ENCODE results near the gene SKI.

Gene SKI

GRCh38 chr1:2298685-2299084, 70.6 kb downstream of the SKI start:
- DNase-seq: no peak

DNA sequence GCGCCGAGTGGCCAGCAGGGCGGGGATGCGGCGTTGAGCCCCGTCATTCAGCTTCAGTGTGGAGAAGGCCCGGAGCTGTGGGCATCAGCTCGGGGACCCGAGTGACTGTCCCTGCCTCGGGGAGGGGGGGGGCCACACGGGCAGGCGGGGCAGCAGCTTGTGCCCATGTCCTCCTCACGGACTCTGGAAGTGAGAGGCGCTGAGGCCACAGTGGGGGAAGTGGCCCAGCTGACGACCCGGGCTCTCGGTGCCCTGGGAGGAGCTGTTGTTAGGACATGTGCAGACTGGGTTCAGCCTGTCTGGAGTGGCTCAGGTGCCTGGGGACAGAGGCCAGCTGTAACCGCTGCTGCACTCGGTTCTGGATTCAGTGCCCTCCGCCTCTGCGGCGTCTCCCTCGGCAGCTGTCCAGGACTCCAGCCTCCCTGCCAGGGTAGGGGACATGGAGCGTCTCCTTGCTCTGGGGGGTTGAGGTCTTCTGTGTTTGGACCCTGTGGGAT, 71.1 kb downstream of the SKI start:
- DNase-seq: no peak

GRCh38 chr1:2300004-2300771, 72.1 kb downstream of the SKI start:
- DNase-seq: peak; percentile 65 to 69

DNA sequence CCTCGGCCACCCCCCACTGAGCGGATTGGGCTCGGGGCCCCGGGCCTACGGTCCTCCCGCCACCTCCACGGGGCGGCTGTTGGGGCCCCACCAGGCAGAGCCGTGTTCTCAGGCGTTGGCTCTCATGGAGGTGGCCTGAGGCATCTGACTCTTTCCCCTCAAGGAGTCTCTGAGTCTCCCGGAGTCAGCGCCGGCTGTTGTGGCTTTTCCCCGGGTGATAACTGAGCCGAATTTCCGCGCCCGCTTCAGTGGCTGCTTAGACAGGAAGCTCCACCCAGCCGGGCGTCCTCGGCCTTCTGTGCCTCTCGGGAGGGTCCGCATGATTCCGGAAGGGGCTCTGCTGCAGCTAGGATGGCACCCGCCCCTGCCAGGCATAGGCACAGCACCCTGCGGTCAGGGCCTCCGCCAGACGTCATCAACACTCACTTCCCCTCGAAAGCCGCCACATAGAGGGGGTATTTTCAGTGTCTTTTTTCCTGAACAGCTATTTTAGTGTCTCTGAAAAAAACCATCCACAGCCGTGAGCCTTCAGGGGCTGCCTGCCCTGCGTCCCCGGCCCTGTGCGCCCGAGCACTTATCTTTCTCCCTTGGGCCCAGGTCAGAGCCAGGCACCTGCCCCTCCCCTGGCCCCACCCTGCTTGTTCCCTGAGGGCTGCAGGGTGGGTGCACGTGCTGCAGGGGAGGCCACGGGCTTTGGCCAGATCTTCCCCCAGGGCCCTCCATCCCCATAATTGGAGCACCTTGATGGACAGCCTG, 72.9 kb downstream of the SKI start:
- DNase-seq: peak; percentile 63 to 75

GRCh38 chr1:2301607-2302291, 73.6 kb downstream of the SKI start:
- no peak for DNase-seq

DNA sequence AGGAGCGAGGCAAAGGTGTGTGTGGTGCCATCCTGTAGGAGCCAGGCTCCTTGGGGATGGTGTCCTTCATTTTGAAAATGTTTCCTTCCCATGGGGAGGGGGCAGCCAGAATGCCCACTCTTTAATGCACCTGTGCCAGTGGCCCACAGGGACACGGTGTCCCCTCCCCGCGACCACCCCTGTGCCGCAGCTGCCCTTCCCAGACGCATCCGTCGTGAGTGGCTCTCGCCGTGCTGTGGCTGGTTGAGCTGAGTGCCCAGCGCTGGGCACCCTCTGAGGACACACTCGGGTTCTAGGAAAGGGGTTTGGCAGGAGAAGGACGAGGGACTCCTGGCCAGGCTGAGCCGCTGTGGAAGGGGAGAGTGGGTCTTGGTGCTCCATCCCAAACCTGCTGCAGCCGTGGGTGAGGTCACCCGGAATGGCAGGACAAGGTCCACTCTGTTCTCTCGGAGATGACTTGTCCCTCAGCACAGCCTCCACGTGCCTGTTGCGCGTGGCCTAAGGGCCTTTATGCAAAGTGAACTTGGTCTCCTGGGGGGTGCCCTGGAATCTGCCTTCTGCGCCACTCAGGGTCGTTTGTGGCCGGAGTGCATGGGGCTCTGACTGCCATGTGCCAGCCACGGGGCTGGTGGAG, 74.3 kb downstream of the SKI start:
- no peak for DNase-seq

DNA sequence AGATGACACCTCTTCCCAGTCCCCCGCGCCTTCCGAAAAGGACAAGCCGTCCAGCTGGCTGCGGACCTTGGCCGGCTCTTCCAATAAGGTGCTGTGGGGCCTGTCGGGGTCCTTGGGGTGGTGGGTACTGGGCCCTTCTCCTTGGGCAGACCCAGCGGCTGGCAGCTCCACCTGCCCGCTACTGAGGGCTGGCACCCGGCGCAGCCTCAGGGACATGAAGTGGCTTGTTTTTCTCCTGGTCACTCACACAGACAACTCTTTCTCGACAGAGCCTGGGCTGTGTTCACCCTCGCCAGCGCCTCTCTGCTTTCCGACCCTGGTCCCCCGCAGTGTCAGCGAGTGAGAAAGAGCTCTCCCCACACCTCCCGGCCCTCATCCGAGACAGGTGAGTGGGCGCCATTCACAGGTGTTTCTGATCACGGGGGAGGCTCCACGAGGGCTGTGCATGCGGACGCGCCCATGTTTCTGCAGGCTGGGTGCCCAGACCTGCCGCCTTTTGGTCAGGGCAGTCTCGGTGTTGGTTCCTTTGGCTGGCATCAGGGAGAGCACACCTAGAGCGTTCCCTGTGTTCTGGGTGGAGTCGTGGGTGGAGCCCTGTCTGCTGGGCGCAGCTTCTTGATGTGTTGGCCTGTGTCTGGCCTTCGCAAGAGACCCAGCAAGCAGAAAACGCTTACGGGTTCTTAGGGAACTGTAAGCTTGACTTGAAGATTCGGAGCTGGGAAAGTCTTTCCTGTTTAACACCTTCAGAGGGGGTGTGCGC, 75.1 kb downstream of the SKI start:
- no peak for DNase-seq

- DNase-seq: no peak
These were observed 75.7 kb downstream of the SKI start for GRCh38 chr1:2303781-2304180.

DNA sequence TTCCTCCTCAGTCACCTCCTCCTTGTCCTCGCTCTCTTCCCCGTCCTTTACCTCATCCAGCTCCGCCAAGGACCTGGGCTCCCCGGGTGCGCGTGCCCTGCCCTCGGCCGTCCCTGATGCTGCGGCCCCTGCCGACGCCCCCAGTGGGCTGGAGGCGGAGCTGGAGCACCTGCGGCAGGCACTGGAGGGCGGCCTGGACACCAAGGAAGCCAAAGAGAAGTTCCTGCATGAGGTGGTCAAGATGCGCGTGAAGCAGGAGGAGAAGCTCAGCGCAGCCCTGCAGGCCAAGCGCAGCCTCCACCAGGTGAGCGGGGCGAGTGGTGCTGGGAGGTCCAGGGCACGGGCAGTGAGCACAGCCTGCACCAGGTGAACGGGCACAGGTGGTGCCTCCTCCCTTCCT, 76.2 kb downstream of the SKI start:
- no peak for DNase-seq

GRCh38 chr1:2304921-2305681, 77.0 kb downstream of the SKI start:
- no peak for DNase-seq

DNA sequence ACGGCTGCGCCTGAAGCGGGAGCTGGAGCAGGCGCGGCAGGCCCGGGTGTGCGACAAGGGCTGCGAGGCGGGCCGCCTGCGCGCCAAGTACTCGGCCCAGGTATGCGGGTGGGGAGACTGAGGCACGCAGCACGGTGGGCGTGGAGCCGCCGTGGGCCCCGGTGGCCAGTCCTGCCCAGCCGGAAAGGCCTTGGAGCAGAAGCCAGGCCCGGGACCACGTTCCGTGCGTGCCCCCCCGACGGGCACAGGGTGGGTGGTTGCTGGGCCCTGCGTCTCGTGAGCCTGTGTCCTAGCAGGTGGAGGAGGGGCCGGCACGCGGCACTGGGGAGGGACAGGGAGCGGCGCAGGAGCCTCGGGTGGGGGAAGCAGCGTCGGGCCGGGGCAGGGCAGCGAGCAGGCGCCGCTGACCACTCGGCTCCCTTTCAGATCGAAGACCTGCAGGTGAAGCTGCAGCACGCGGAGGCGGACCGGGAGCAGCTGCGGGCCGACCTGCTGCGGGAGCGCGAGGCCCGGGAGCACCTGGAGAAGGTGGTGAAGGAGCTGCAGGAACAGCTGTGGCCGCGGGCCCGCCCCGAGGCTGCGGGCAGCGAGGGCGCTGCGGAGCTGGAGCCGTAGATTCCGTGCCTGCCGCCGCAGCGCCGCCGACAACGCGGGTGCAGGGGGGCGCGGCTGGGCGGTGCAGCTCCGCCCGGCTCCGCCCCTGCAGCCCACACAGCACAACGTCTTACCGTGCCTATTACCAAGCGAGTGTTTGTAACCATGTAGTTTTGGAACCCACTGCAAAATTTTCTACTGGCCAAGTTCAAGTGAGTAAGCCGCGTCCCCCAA, 78.2 kb downstream of the SKI start:
- DNase-seq: no peak

GRCh38 chr1:2307064-2307605, 79.0 kb downstream of the SKI start:
- DNase-seq: no peak

- DNase-seq: no peak
These were observed 79.9 kb downstream of the SKI start for GRCh38 chr1:2307972-2308371.

DNA sequence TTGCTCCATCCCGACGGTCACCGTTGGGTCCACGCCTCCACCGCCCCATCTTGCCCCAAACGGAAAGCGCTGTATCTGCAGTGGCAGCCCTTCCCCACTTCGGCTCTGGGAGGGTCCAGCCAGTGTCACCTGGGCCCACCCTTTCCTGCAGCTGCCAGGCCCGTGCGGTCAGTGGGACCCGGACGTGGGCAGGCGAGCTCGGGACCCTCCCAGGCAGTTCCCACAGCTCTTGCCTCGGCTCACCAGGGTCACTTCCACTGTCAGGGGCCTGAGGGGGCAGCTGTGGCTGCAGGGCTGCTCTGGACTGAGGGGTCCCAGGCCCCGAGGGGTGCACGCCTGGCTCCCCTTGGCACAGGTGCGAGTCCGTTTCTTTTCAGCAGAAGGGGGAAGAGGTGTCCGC, 80.7 kb downstream of the SKI start:
- DNase-seq: no peak

DNA sequence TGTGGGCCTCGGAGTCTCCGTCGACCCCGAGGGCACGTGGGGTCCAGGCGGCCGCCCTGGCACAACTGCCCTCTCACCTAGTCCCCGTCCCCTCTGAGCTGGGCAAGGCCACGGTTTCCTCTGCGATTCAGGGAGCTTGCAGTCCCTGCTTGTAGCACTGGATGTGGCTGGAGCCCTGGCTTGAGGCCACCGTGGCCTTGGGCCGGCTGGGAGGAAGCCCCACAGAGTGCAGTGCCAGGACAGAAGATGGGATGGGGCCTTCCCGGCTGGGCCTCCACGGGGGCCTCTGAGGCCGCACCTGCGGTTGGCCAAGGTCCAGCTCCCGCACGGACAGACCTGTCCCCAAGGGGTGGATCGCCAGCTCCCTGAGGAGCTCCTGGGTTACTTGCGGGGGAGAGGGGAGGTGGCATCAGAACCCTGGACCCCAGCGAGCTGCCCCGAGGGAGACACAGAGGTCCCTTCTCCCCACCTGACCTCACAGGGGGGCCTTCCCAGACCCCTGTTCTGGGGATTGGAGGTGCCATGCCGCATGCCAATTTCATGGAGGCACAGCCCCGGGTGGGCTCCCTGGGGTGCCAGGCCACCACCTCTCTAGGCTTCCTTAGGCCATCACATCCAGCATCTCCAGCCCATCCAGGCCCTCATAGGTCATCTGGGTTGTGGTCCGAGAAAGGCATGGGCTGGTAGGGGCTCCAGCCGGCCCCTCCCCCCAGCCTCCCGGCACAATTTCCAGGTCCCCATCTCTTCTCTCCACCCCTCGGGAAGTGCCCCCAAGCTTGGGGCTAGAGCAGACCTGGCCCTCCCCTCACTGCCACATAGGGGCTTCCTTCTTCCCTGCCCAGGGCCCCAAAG, 82.4 kb downstream of the SKI start:
- DNase-seq: no peak

GRCh38 chr1:2311184-2312032, 83.3 kb downstream of the SKI start:
- DNase-seq: peak in 1 of 2 donors; percentile 57

DNA sequence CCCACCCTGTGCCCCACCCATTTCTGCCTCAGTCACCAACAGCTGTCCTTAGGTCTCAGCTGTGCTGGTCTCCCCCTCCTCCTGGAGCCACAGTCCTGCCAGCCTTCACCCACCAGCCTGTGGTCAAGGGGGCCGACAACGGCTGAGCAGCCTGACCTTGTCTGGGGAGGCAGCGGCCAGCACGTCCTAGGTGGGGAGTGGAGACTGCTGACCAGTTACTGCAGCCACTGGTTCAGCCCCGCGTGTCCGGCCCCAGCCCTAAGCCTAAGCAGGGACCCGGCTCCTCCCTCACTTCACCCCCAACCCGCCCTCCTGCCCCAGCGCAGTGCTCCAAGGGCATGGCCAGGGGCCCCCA, 84.0 kb downstream of the SKI start:
- DNase-seq: no peak

GRCh38 chr1:2312515-2313301, 84.6 kb downstream of the SKI start:
- no peak for DNase-seq

Data from stimulated activated CD4-positive, alpha-beta T cell treated with anti-CD3 and anti-CD28 coated beads, Interleukin-2, amount 100 ng/mL, for 48 hours (primary cell).